Stimulated activated CD8-positive, alpha-beta memory T cell treated with anti-CD3 and anti-CD28 coated beads, Interleukin-15, amount 100 ng/mL, for 24 hours (primary cell): ENCODE results near the gene TRIO.
"Not testable (repeated sequence)": the region's sequence is repeated elsewhere in the genome, so short reads cannot be mapped to it uniquely, and the experiment has no call there.

Experiments used
- DNase-seq: peaks from one replicate; pipeline ENCODE4 v3.0.0-alpha.2; 2020; ENCODE audit warnings: low read depth

The TRIO gene

DNA sequence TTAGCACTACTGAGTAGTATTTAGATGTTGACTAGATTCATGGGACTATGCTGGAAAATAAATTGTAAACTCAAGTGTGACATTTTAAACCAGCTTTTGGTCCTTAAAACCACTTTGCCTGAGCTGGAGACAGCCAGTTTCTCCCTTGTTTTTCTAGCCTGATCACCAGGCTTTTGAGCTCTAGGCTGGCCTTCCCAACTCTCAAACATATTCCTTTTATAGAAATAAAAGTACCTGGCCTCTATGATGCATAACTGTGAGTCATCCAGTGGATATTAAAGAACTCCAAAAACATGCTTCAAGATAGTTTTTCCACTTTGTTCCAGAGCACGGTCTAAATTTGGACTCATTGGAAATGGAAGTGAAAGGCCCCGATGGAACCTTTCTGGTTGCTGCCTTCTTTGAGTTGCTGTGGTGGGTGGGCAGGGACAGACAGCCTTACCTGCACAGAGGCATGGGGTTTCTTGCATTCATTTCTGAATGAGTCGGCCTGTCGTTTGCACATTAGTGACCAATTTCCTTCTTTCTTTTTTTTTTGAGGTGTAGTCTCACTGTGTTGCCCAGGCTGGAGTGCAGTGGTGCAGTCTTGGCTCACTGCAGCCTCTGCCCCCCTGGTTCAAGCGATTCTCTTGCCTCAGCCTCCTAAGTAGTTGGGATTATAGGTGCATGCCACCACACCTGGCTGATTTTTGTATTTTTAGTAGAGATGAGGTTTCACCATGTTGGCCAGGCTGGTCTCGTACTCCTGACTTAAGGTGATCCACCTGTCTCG lies 43.1 kb downstream of the TRIO start:
- DNase-seq: no peak

GRCh38 chr5:14187157-14187556 lies 44.0 kb downstream of the TRIO start:
- no peak for DNase-seq

GRCh38 chr5:14187660-14188059 lies 44.5 kb downstream of the TRIO start:
- no peak for DNase-seq

GRCh38 chr5:14188778-14189177 lies 45.6 kb downstream of the TRIO start:
- DNase-seq: no peak

GRCh38 chr5:14189680-14190079 lies 46.5 kb downstream of the TRIO start:
- no peak for DNase-seq

GRCh38 chr5:14190194-14191164 lies 47.3 kb downstream of the TRIO start:
- DNase-seq: no peak

DNA sequence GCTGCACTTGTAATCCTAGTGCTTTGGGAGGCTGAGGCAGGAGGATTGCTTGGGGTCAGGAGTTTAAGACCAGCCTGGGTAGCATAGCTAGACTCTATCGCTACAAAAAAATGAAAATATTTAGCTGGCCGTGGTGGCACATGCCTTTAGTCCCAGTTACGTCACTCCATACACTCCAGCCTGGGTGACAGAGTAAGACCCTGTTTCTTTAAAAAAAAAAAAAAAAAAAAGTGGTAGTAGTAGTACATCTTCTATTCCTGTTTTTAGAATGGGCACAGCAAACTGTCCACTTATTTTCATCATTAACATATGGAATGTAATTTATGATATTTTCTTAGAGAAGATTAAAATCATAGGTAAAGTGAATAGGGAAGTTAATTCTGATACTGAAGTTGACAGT lies 48.2 kb downstream of the TRIO start:
- DNase-seq: no peak

- no peak for DNase-seq
Measured at GRCh38 chr5:14193496-14193895, 50.4 kb downstream of the TRIO start.

- no peak for DNase-seq
Measured at GRCh38 chr5:14195588-14195987, 52.4 kb downstream of the TRIO start.

DNA sequence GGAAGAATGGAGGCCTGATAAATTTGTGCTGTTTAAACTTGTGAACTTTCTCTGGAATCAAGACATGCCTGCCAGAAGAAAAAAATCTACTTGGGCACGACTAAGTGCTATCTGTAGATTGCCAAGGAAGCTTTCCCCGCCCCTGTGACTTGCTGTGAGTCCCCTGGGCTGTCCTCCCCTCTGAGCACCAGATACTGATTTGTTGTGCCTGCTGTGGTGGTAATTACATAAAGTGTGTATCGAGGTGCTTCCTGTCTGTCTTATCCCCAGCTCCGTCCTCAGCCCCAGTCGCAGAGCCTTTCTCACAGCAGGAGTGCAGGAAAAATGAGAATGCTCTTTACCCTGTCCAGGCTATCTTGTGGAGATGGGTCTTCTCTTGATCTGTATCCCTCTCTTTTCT lies 53.9 kb downstream of the TRIO start:
- no peak for DNase-seq

- no peak for DNase-seq
Measured at GRCh38 chr5:14199902-14200301, 56.8 kb downstream of the TRIO start.

DNA sequence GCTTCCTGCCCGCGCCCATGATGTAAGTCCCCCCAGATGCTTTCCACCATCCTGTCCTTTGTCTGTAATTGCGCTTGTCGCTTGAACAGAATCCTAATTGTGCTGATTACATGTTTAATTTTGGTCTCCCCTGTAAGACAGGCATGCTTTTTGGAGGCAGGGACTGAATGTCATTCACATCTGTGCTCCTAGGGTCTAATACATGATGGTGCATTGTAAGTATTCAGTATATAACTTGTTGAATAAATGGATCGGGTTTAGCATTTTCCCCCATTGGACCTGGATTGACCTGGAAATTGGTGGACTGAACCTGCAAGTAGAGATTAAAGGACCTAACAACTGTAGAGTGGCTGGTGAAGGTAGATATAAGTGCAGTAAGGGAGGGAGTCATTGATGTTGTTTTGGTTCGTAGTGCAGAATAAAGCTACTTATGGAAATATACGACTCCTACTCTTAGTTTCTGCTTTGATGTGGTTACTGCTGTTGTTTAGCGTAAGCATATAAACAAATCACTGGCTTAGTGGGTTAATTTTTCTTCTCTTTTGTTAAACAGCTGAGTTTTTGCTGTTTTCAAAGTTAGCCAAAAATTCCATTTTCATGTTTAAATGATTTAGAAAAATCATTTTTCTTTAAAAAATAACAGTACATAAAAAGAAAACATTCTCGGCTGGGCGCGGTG lies 57.3 kb downstream of the TRIO start:
- no peak for DNase-seq

DNA sequence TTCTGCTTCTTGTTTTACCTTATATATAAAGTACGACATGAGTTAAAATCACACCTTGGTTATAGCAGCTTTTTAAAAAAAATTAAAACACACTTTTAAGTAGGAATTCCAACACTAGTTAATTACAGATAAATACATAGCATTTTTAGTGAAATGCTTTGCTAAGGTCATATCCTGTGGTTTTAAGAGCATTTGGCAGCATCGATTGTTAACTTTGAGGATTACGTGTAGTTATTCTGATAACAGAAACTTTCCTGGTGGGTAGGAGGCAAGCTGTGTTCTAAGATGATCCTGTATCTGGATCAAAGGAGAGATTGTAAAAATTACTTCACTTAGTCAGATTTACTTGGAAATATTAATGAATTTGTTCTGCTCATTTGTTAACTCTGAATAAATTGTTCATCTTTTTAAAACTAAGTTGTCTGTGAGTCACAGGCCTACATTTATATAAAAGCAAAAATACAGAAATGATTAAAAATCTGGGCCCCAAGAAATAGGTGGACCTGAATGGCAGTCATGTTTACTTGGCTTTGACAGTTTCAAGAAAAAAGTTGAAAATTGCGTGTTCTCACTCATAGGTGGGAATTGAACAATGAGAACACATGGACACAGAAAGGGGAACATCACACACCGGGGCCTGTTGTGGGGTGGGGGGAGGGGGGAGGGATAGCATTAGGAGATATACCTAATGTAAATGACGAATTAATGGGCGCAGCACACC lies 58.3 kb downstream of the TRIO start:
- no peak for DNase-seq

GRCh38 chr5:14202462-14202861 lies 59.3 kb downstream of the TRIO start:
- no peak for DNase-seq

GRCh38 chr5:14204011-14204670 lies 61.0 kb downstream of the TRIO start:
- DNase-seq: no peak

DNA sequence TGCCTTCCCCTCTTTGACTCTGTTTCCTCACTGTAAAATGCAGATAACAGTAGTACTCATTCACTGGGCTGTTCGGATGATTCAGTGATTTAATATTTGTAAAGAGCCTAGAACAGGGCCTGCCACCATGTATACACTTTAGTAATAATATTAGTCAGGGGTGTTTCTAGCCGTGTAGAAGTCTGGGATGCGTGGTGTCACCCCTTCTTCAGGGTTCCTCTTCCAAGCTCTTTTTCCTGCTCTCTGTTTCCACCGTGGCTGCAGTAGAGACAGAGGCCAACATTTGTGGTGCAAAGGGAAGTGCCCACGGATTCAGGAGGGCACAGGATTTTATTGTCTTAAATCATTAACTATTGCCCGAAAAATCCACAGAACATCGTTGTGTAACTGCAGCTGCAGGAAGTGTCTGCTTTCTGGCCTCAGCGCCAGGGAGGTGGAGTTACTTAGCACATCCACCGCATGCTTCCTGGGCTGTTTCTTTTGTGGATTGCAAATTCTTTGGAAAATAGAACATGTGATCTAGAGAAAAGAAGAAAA lies 61.7 kb downstream of the TRIO start:
- DNase-seq: no peak

- DNase-seq: no peak
Measured at GRCh38 chr5:14206028-14206725, 63.0 kb downstream of the TRIO start.

GRCh38 chr5:14207428-14207827 lies 64.3 kb downstream of the TRIO start:
- DNase-seq: not testable (repeated sequence)

DNA sequence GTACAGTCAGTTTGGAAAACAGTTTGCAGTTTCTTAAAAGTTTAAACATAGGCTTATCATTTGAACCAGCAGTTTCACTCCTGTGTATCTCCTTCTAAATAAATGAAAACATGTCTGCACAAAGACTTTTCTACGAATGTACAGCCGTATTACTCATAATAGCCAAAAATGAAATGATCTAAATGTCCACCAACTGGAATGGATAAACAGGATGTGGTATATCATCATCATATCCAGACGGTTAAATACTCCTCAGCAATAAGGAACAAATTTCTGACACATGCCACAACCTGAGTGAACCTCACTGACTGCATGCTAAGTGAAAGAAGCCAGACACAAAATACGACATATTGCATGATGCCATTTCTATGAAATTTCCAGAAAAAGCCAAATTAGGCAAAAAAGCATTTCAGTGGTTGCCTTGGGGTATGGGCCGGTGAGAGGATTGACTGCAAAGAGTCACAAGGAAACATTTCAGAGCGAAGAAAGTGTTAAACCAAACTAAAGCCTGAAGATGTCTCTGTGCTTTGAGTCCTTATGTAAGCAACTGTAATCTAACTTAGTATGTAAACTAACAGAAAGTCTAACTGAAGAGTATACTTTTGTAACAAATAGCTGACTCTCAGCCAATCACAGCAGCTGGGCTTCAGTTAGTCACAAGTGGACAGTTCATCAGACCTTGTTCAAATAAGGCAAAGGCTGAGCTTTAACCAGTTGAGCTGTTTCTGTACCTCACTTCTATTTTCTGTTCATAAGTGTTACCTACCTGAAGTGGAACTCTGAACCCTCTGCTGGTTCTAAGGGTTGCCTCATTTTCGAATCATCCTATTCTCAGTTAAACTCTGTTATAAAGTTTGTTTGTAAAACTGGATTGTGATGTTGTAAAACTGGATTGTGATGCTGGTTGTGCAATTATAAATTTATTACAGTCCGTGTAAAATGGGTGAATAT lies 65.2 kb downstream of the TRIO start:
- DNase-seq: no peak
